WERI-Rb-1 (cell line): ENCODE data around the gene ARVCF.

ENCODE experiments used
- DNase-seq: peaks from one replicate; pipeline ENCODE4 v3.0.0-alpha.2; 2020
- H3K27ac ChIP-seq: fragments of 250-450 bp; sonication (Bioruptor Pico); 2 replicates; pipeline ENCODE4 v1.5.1; 2020; ENCODE audit warnings: mild to moderate bottlenecking, moderate library complexity
- H3K27me3 ChIP-seq: fragments of 250-450 bp; sonication (Bioruptor Pico); 2 replicates; pipeline ENCODE4 v1.5.1; 2021; ENCODE audit warnings: mild to moderate bottlenecking, low read depth, moderate library complexity; ENCODE audit not compliant: insufficient read depth, severe bottlenecking
- H3K36me3 ChIP-seq: fragments of 250-450 bp; sonication (Bioruptor Pico); 2 replicates; pipeline ENCODE4 v1.5.1; 2020; ENCODE audit warnings: mild to moderate bottlenecking, moderate library complexity
- H3K4me3 ChIP-seq: 2 replicates; pipeline ENCODE4 v1.5.1; 2011; ENCODE audit warnings: low read depth, mild to moderate bottlenecking, control low read depth, low read length
- H3K9me3 ChIP-seq: fragments of 250-450 bp; sonication (Bioruptor Pico); 2 replicates; pipeline ENCODE4 v1.5.1; 2021; ENCODE audit warnings: mild to moderate bottlenecking, moderate library complexity; ENCODE audit not compliant: severe bottlenecking
- CTCF ChIP-seq: IDR thresholded peaks from 2 replicates; pipeline ENCODE4 v1.5.1; 2011; ENCODE audit warnings: low read depth, mild to moderate bottlenecking, control low read depth, inconsistent platforms, low read length

Gene ARVCF

DNA sequence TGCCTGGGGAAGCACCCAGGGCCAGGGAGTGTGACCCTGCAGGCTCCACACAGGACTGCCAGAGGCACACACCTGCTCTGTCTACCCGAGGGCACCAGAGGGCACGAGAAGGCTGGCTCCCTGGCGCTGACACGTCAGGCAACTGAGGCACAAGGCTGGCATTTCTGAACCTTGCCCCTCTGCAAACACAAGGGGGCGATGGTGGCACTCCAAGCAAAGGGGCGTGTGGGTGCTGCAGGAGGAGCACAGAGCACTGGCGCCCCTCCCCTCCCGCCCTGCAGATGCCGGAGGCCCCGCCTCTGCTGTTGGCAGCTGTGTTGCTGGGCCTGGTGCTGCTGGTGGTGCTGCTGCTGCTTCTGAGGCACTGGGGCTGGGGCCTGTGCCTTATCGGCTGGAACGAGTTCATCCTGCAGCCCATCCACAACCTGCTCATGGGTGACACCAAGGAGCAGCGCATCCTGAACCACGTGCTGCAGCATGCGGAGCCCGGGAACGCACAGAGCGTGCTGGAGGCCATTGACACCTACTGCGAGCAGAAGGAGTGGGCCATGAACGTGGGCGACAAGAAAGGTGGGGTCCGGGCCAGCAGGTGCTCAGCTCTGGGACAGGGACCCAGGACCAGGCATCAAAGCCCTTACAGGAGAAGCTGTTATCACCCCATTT lies 54.2 kb downstream of the ARVCF start:
- H3K9me3 ChIP-seq, result no peaks in the 10 kb centered on the region
- no peak overlapping the region for H3K27ac ChIP-seq
- peak; percentile 85 for TF ChIP-seq CTCF
- H3K36me3 ChIP-seq, result peaks cover 60% of the 10 kb centered on the region
- no peak overlapping the region for H3K4me3 ChIP-seq
- H3K27me3 ChIP-seq, result no peaks in the 10 kb centered on the region
- DNase-seq, result peak; percentile 86

GRCh38 chr22:19961868-19962245 lies 54.8 kb downstream of the ARVCF start:
- Histone ChIP-seq H3K36me3 (peaks cover 58% of the 10 kb centered on the region), H3K27ac (no peak overlapping the region), H3K9me3 (no peaks in the 10 kb centered on the region), H3K27me3 (no peaks in the 10 kb centered on the region), H3K4me3 (no peak overlapping the region)
- no peak for DNase-seq
- no peak for TF ChIP-seq CTCF

GRCh38 chr22:19961201-19961580 lies 55.4 kb downstream of the ARVCF start:
- no peak for TF ChIP-seq CTCF
- no peak overlapping the region; the same call in 1 of the 2 replicates for H3K27ac ChIP-seq
- H3K9me3 ChIP-seq, result no peaks in the 10 kb centered on the region
- no peaks in the 10 kb centered on the region for H3K27me3 ChIP-seq
- no peak overlapping the region for H3K4me3 ChIP-seq
- H3K36me3 ChIP-seq, result peaks cover 52% of the 10 kb centered on the region
- DNase-seq, result no peak

DNA sequence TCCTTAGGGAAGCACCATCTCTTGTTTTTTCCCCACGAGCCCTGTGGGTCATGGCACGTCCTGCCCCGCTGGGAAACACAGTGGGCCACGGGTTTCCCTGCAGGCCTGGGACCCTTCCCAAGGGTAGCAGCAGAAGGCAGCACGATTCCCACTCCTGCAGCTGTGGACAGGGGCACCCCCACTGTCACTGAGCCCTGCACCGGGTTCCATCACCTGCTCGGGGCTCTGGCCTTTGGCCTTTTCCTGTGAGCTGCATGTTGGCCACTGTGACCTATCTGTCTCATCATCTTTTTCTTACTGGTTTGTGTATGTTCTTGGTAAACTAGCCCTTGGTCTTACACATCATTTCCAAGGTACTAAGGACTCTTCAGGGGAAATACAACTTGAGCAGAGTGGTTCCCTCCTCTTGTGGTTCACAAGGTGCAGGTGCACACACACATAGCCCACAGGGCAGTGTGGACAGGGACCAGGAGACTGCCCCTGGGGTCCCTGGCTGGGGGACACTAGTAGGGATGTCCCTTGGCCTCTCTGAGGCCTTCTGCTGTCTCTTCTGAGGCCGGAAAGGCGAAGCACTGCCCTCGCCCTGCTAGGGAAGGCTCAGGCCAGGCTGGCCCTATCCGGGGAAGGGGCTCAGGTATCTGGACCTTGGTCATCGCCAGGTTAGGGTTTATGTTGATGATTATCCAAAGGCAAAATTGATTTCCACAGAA lies 56.0 kb downstream of the ARVCF start:
- H3K4me3 ChIP-seq, result no peak overlapping the region
- TF ChIP-seq CTCF, result no peak
- no peak overlapping the region; the same call in 1 of the 2 replicates for H3K27ac ChIP-seq
- DNase-seq, result no peak
- peaks cover 48% of the 10 kb centered on the region for H3K36me3 ChIP-seq
- H3K27me3 ChIP-seq, result no peaks in the 10 kb centered on the region
- H3K9me3 ChIP-seq, result no peaks in the 10 kb centered on the region

- peaks cover 45% of the 10 kb centered on the region for H3K36me3 ChIP-seq
- no peak for TF ChIP-seq CTCF
Observed at GRCh38 chr22:19959587-19960490, 56.8 kb downstream of the ARVCF start.

More at GRCh38 chr22:19959587-19960490, 56.8 kb downstream of the ARVCF start:
- Histone ChIP-seq H3K27ac (no peak overlapping the region), H3K4me3 (no peak overlapping the region), H3K9me3 (no peaks in the 10 kb centered on the region), H3K27me3 (no peaks in the 10 kb centered on the region)
- no peak for DNase-seq
